ENCODE results near the gene POU3F1.

Gene POU3F1

DNA sequence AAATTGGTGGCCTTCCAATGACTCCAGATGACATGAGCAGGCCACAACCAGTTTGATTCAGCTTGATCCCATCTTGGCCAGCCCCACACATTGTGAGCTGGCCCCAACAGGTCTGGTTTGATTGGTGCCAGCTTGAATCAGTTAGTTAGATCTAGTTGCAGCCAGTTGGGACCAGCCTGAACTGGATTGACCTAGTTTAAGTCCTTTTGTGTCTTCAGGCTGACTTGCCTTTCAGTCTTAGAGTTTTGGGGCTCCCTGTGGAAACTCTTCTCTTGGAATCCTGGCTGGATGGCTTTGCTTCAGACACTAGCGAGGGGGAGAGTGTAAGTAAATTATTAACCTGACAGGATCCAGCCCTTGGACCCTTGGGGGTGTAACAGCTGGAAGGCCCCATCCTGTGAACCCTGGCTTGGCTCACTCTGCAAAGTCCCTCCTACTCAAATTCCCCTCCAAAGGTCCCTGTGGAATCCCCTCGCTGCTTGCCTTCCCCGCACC lies 36.2 kb upstream of the POU3F1 start:
- H3K27me3 Mint-ChIP-seq, result peaks cover 10% of the 10 kb centered on the region
- H3K27ac Mint-ChIP-seq, result no peak overlapping the region
- no peaks in the 10 kb centered on the region for H3K9me3 Mint-ChIP-seq
- no peaks in the 10 kb centered on the region for H3K36me3 Mint-ChIP-seq (ENCODE audit: low read depth)
- H3K4me3 Mint-ChIP-seq, result no peak overlapping the region
- H3K4me1 Mint-ChIP-seq (ENCODE audit: low read depth), result no peaks in the 10 kb centered on the region

DNA sequence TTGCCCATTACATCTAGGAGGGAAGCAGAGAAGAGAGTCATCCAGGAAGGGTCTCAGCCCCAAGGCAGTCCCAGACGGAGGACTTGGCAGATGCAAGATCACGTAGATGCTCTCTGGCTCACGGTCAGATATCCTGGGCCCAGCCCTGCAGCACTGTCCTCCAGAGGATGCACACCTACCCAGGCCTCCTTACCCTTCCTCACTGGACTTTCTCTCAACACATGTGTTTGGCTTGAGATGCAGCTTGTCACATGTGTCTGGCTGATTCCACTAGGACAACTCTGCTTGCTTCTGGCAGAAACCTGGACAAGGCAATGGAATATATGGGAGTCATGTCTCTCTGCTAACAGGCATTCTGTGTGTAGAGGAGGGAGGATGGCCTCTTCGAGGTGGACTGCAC lies 32.4 kb upstream of the POU3F1 start:
- no peak overlapping the region for H3K27ac Mint-ChIP-seq
- H3K27me3 Mint-ChIP-seq, result peaks cover 31% of the 10 kb centered on the region
- H3K9me3 Mint-ChIP-seq, result no peaks in the 10 kb centered on the region
- H3K4me1 Mint-ChIP-seq (ENCODE audit: low read depth), result no peaks in the 10 kb centered on the region
- no peaks in the 10 kb centered on the region for H3K36me3 Mint-ChIP-seq (ENCODE audit: low read depth)
- no peak overlapping the region for H3K4me3 Mint-ChIP-seq

DNA sequence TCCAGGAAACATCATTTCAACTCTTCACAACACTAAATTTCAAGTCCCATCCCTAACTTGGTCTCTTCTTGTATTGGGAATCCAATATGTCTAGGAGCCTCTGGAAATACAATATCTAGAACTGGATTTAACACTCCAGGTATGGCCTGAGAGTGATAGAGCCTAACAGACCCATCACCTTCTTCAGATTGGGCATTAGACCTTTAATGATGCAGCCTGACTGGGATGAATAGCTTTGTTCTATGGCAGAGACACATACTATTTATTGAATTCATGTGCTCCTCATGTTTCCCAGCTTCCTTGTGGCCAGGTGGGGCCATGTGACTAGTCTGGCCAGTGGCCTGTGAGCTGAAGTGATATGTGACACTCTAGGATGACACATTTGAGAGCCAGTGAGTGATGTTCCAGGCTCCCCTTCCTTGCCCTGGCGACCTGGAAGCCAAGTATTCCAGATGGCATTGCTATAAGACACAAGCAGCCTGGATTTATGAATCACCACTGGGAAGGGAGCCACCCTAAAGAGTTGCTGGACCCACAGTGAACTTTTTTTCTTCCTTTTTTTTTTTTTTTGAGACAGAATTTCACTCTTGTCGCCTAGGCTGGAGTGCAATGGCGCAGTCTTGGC lies 31.0 kb upstream of the POU3F1 start:
- H3K27me3 Mint-ChIP-seq, result peaks cover 37% of the 10 kb centered on the region
- H3K36me3 Mint-ChIP-seq (ENCODE audit: low read depth), result no peaks in the 10 kb centered on the region
- H3K4me3 Mint-ChIP-seq, result no peak overlapping the region
- H3K9me3 Mint-ChIP-seq, result no peaks in the 10 kb centered on the region
- H3K27ac Mint-ChIP-seq, result no peak overlapping the region
- H3K4me1 Mint-ChIP-seq (ENCODE audit: low read depth), result peaks cover 3% of the 10 kb centered on the region

DNA sequence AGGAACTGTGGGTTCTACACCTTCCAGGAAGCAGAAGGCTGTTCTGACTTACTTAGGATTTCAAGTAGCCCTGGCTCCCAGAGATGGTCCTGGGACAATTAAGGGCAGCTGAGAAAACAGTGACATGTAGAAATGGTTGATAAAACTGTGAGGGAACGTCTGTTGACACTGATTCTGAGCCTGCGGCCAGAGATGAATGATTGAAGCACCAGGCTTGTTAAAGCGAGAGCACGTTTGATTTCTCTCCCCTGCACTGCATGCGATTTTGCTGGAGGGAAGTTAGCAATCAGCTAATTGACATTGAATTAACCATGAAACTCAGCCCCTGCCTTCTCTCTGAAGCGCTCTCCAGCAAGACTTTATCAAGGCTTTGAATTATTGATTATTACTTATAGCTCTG lies 29.9 kb upstream of the POU3F1 start:
- peaks cover 5% of the 10 kb centered on the region for H3K4me1 Mint-ChIP-seq (ENCODE audit: low read depth)
- H3K36me3 Mint-ChIP-seq (ENCODE audit: low read depth), result no peaks in the 10 kb centered on the region

DNA sequence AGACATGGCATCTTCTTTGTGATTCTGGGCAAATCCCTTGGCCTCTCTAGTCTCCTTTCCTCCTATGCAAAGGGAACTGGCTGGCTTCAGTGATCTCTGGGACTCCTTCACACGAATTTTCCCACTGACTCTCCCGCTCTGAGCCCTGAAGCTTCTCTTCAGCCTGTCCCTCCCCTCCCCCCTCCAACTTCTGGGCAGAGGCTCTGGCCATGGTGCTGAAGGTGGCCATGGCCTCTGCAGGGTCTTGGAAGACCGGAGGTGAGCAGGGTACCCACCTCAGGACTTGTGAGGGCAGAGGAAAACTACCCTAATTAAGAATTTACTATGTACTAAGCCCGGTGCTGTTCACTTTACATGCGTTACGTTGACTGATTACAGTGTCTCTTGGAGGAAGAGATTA lies 29.4 kb upstream of the POU3F1 start:
- Mint-ChIP-seq H3K9me3 (no peaks in the 10 kb centered on the region), H3K4me3 (no peak overlapping the region), H3K4me1 (ENCODE audit: low read depth) (peaks cover 5% of the 10 kb centered on the region), H3K36me3 (ENCODE audit: low read depth) (no peaks in the 10 kb centered on the region), H3K27ac (no peak overlapping the region), H3K27me3 (peaks cover 47% of the 10 kb centered on the region)

More for the DNA sequence above, 29.9 kb upstream of the POU3F1 start:
- Mint-ChIP-seq H3K27me3 (peaks cover 42% of the 10 kb centered on the region), H3K4me3 (no peak overlapping the region), H3K9me3 (no peaks in the 10 kb centered on the region), H3K27ac (no peak overlapping the region)

DNA sequence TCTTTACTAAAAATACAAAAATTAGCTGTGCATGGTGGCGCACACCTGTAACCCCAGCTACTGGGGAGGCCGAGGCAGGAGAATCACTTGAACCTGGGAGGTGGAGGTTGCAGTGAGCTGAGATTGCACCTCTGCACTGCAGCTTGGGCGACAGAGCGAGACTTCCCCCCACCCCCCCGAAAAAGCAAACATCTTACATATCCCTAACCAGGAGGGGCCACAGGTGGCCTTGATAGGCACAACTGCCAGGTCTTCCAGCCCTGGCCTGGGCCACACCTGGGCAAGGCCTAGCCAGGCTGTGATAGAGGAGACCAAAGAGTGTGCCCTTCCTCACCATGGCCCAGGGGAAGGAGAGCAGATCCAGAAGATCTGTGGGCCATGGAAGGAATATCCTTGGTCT lies 28.6 kb upstream of the POU3F1 start:
- Mint-ChIP-seq H3K27me3 (peaks cover 47% of the 10 kb centered on the region), H3K4me3 (no peak overlapping the region), H3K9me3 (no peaks in the 10 kb centered on the region), H3K27ac (no peak overlapping the region), H3K4me1 (ENCODE audit: low read depth) (peaks cover 5% of the 10 kb centered on the region), H3K36me3 (ENCODE audit: low read depth) (no peaks in the 10 kb centered on the region)

DNA sequence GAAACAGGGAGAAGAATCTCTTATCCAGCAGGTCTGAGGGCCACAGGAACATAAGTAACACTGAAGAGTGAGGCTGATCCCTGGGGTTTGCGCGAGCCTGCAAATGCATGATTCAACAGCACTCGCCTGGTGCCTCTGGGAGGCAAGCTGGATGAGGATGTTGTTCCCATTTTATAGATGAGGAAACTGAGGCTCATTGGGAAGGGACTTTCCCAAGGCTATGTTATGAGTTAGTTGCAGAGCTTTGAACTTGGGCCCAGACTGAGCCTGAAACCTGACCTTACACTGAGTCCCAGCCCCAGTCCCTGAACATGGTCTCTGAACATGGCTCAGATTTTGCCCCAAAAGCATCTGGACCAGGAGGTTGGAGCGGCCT lies 27.7 kb upstream of the POU3F1 start:
- Mint-ChIP-seq H3K4me3 (no peak overlapping the region), H3K9me3 (no peaks in the 10 kb centered on the region), H3K36me3 (ENCODE audit: low read depth) (no peaks in the 10 kb centered on the region), H3K27ac (no peak overlapping the region), H3K27me3 (peaks cover 54% of the 10 kb centered on the region), H3K4me1 (ENCODE audit: low read depth) (peaks cover 5% of the 10 kb centered on the region)

DNA sequence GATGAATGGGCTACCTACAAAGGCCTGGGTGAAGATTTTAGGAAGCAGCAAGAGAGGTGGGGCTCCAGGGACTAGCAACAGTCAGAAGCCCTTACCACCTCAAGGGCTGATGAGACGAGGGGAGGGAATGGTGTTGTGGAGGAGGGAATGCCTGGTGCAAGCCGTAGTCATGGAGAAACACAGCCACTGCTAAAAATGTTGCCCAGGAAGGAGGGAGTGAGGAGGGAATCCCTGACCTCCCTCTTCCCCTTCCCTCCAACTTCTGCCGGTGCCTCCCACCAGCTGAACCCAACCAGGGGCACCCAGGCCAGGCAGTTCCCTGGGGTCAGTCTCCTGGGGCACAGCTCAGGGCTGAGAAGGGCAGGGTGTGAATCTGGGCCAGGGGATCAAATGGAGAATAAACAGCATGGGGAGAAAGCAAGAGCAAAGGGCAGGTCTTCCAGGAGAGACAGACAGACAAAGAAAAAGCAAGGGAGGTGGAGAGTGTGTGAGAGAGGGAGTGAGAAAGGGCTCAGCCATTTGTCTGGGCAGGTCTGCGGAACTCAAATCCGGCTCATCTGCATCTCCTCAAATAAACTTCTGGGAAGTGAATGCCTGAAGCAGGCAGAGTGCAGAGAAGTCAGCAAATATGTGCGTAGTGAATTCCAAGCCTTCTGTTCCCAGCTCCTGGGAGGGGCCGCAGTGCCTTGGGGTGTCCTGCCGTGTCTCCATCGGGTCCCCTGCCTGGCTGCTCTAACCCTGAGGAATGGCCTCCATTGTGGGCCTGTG lies 27.1 kb upstream of the POU3F1 start:
- H3K4me1 Mint-ChIP-seq (ENCODE audit: low read depth), result peaks cover 5% of the 10 kb centered on the region
- no peak overlapping the region for H3K4me3 Mint-ChIP-seq
- H3K27ac Mint-ChIP-seq, result peak overlapping the region; percentile 67
- H3K27me3 Mint-ChIP-seq, result peaks cover 56% of the 10 kb centered on the region
- H3K9me3 Mint-ChIP-seq, result no peaks in the 10 kb centered on the region
- no peaks in the 10 kb centered on the region for H3K36me3 Mint-ChIP-seq (ENCODE audit: low read depth)

DNA sequence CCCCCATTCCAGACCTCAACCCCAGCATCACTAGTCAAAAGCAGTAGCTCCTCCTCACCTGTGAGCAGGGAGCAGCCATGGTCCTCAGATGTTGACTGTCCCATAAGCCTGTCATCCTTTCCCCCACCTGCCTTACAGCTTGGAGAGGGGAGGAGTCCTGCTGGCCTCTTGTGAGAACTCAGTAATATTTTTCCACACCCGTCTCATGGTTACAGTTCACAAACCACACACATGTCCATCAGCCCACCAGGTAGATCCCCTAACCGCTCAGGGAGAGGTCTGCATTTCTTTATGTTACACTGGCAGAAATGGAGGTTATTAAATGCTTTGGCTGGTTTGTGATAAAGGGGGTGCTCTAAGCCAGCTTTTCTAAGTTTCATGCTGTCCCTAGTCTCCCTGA lies 26.3 kb upstream of the POU3F1 start:
- no peaks in the 10 kb centered on the region for H3K36me3 Mint-ChIP-seq (ENCODE audit: low read depth)
- peaks cover 59% of the 10 kb centered on the region for H3K27me3 Mint-ChIP-seq
- no peak overlapping the region for H3K27ac Mint-ChIP-seq
- peaks cover 5% of the 10 kb centered on the region for H3K4me1 Mint-ChIP-seq (ENCODE audit: low read depth)
- no peak overlapping the region for H3K4me3 Mint-ChIP-seq
- H3K9me3 Mint-ChIP-seq, result no peaks in the 10 kb centered on the region

DNA sequence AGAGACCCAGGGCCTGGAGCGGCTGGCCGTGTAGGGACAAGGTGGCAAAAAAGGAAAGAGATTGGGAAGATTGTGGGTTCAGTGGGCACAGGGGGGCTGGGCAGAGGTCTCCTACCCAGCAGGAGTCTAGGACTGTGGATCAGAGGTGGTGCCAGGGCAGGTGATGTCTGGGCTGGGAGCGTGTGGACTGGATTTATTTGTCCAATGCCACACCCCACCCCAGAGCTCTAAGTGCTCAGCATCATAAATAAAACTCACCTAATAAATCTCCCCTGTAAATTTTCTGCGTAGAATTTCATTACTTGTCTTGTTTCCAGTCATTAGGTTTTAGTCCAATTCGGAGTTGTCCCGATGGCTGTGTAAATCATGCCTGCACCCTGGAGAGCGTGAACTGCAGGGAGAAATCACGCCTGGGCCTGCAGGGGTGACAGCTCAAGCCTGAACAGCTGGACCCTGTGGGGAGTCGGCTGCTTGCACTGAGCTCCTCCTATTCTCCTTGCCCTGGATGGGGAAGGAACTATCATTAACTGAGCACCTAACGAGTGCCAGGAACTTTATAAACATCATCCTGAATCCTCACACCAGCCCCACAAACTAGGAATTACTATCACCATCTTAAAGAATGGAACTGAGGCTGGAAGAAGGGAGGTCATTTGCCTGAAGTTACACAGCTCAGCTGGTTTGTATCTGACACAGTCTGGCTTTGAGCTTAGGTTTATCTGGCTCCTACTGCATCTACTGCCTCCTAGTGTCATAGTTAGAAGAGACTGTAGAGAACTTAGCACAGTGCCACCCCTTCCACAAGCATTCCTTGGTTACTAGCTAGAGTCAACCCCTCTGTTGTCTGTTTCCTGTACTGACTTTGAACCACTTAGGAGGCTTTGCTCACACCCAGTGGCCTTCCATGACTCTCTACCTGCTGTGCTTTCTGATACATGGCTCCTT lies 25.0 kb upstream of the POU3F1 start:
- Mint-ChIP-seq H3K9me3 (no peaks in the 10 kb centered on the region), H3K4me1 (ENCODE audit: low read depth) (peaks cover 5% of the 10 kb centered on the region), H3K36me3 (ENCODE audit: low read depth) (no peaks in the 10 kb centered on the region), H3K27ac (no peak overlapping the region), H3K4me3 (no peak overlapping the region), H3K27me3 (peaks cover 63% of the 10 kb centered on the region)

DNA sequence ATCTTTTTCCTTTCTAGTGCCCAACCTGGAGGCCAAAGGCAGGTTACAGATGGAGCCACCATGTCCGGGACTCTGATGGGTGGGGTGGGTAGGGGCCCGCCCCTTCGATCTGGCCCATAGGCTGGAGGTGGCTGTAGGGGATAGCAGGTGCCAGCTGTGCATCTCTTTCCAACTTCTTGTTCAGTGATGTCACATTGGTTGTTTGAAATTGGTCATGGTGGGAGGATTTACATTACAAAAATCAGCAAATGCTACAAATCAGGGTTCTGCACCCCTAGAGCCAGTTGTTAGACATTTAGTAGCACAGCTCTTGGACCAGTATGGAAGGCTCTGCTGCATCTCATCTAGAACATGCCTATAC lies 22.4 kb upstream of the POU3F1 start:
- Mint-ChIP-seq H3K9me3 (no peaks in the 10 kb centered on the region), H3K4me3 (no peak overlapping the region), H3K27me3 (peaks cover 44% of the 10 kb centered on the region), H3K36me3 (ENCODE audit: low read depth) (no peaks in the 10 kb centered on the region), H3K4me1 (ENCODE audit: low read depth) (peaks cover 5% of the 10 kb centered on the region), H3K27ac (no peak overlapping the region)

DNA sequence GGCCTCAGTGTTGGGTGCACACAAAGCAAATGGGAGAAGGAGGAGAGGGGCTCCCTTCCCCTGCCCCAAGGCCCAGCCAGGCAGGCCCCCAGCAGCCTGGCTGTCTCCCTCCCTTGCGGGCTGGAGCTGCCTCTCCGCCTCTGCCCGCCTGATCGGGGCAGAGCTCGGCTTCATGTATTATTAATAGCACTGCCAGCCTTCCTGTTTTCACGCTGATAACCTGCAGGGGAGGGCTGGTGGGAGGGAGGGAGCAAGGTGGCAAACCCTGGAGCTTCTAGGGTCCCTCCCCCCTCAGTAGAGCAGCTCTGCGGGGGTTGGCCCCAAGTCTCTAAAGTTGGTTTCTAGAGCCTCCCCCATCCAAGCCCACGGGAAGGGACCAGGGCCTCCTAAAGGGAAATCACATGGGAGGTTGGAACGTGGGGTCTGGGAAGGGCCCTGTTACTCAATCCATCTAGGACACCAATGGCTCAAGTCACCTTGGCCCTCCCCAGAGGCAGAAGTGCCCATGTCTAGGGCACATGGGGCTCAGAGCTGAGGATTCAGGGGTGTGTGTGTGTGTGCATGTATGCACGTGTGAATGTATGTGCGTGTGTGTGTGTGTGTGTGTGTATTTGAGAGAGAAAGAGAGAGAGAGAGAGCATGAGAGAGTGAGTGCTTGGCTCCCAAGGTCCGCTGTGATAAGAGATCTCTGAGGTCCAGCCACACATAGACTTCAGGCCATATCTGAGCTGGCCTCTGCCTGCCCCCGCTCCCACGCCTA lies 21.8 kb upstream of the POU3F1 start:
- Mint-ChIP-seq H3K27me3 (peaks cover 43% of the 10 kb centered on the region), H3K4me1 (ENCODE audit: low read depth) (peaks cover 5% of the 10 kb centered on the region), H3K36me3 (ENCODE audit: low read depth) (no peaks in the 10 kb centered on the region), H3K4me3 (no peak overlapping the region), H3K27ac (no peak overlapping the region), H3K9me3 (no peaks in the 10 kb centered on the region)

DNA sequence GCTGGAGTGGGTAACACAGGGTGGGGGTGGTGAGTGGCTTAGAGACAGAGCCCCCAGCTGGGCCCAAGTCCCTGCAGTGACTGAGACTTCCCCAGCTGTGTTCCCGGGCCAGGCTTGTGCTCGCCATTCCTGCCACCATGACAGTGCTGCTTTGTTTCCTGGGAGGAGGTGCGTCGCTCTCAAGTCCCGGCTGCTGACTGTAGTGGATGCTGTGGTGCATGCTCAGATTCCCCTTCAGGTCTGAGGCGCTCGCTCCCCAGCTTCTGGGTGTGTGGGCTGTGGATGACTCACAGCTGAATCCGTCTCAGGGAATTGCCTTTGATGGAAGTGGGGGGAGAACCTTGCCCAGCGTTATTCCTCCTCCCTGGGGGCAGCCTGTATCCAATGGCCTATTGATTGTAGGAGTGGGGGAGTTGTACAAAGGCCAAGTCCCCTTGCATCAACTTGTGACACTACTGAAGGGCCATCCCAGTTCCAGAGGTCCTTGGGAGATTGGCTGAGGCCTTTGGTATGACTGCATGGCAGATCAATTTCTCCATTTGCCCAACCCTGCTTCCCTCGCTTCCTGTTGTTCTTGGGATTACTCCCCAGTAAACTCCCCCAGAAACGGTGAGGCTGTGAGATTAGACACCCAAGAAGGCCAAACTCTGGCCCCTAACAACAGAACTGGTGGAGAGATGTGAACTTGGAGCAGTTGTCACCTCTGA lies 17.8 kb upstream of the POU3F1 start:
- Mint-ChIP-seq H3K36me3 (ENCODE audit: low read depth) (no peaks in the 10 kb centered on the region), H3K27ac (no peak overlapping the region), H3K4me1 (ENCODE audit: low read depth) (peaks cover 5% of the 10 kb centered on the region), H3K9me3 (no peaks in the 10 kb centered on the region), H3K4me3 (no peak overlapping the region), H3K27me3 (peaks cover 27% of the 10 kb centered on the region)

DNA sequence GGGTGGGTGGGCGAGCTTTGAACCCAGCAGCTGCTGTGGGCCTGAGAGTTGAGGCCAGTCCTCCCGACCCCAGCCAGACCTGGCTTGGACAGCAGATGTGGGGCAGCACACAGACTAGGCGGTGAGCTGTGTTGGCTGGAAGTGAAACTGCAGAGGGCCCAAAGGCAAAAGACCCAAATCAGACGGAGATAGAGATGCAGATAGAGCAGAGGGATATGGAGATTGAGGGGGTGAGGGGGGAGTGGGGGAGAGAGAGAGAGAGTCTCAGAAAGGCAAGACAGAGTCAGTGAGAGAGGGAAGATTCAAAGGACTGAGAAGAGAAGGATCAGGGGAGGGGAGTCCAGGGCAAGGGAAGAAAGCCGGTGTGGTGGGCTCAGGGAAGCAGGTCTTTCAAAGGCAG lies 17.0 kb upstream of the POU3F1 start:
- no peak overlapping the region for H3K4me3 Mint-ChIP-seq
- H3K36me3 Mint-ChIP-seq (ENCODE audit: low read depth), result no peaks in the 10 kb centered on the region
- H3K27me3 Mint-ChIP-seq, result peaks cover 22% of the 10 kb centered on the region
- no peaks in the 10 kb centered on the region for H3K9me3 Mint-ChIP-seq
- H3K27ac Mint-ChIP-seq, result no peak overlapping the region
- peaks cover 5% of the 10 kb centered on the region for H3K4me1 Mint-ChIP-seq (ENCODE audit: low read depth)
